GM19438 (cell line): ENCODE measurements around the gene B9D1.

Source experiments
- ATAC-seq: cut with Tn5 transposase; IDR thresholded peaks from one replicate; pipeline ENCODE4 v1.9.1; 2021; ENCODE audit warnings: low read depth; ENCODE audit not compliant: unreplicated experiment

Gene B9D1

DNA sequence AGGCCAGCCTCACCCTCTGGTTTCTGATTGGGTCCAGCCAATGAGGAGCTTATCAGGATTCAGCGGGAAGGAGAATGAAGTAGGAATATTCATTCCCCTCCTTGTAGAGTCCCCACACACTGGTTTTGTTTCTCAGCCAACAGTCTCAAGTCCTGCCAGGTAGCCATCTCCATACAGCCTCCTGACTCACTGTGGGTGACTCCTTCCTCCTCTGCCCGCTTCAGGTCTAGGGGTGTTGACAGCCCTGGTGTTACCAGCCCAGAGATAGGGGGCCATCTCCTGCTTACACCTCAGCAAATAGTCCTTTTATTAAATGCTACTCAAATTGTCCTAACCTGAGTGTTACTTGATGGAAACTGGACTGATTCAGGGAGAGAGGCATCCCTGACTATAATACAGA lies 28.4 kb upstream of the B9D1 start:
- ATAC-seq: no peak

DNA sequence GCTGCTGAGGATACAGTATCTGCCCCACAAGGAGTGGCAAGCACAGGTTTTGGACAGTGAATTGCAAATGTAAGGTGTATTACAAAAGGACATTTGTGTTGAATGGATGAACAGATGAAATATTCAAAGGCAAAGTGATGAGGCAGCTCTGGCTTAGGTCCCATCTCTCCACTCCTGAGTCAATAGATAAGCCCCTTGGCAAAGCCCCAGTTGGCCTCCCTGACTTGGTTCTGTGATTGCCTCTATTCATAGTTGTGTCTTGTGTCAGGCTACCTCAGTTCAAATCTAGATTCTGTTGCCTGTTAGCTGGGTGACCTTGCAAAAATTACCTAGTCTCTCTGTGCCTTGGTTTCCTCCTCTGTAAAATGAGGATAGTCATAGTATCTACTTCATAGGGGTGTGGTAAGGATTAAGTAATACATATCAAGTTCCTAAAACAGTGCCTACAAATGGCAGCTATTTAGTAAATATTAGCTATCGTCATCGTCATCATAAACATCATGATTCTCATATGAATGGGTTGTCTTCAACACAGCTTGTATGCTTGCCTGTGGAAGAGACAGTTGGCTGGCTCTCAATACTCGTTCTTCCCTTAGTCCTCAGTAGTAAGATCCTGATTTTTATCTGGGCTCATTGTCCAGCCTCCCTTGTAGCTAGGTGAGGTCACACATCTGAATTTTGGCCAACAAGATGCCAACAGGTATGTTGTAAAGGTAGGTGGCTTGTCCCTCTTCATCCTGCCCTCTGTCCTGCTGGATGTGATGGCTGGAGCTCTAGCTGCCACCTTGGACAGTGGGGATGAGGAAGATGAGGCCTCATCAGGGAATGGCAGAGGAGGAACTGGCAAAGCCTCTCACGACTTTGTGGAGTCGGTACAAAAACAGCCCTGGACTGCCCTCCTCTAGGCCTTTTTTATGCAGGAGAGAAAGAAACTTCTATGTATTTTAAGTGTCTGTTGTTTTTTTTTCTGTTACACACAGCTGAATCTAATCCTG lies 26.6 kb upstream of the B9D1 start:
- ATAC-seq: no peak

DNA sequence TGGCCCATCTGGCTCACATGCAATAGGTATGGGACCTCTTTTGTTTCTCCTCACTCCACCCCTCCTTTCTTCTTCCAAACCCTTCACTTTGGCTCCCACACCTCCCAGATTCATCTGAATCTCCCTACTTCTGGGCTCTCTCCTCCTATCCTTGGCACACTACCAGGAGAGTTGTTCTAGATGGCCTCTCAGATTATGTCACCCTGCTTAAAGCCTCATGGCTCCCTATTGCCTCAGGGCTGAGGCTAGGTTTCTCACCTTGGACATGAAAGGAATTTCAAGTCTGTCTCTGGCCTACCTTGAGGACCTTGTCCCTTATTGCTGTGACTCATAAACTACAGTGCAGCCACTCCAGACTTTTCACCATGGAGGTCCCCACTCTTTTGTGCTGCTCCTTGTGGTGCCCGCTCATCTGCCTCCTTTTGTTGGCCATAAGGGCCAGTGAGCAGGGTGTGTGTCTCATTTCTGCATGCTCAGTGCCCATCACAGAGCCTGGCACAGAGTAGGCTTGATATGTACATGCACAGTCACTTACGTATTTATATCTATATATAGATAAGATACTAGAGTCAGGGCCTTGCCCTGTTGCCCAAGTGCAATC lies 25.5 kb upstream of the B9D1 start:
- ATAC-seq: no peak

DNA sequence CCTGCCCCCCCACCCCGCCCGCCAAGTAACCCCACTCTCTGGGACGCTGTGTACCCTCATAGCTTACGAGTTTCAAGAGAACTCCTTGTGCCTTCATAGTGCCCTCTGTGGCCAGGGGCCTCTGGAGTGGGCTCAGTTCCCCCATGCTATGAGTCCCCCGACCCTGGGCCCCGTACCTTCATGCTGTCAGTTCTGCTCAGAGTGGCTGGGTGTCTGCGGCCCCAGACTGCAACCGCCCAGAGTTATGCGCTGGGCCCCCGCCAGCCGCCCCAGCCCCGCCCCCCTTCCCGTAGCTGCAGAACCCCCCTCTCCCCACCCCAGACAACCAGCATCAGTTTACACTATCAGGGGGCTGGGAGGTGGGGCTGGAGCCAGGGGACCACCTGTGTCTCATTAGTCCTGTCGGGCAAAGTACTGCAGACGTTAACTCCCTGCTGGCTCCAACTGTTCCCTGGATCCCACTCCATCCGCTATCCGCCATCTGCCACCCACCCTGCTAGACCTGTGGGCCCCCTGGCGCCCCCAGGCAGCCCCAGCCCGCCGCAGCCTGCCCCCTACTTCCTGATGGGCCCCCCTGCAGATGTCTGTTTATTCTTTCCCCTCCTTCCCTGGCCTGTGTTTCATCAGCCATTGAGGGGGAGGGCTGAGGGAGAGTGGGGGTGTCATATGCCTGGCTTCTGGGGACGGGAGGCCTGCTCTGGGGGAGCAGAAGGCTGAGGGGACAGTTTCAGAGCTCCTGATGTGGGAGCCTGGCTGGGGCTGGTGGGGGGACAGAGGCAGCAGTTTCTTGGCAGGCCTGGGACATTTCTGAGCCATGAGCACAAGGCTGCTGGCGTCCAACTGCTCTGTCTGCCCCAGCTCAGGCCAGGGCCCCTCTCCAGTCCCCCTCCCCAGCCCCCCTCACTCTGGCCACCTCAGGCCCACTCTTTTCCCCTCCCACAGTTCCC lies 24.7 kb upstream of the B9D1 start, which contains the start of gene MFAP4:
MFAP4 (minus strand) TSS at position 217 of the 947 bp plus-strand sequence; CDS start at position 182, 35 bp downstream.
- no peak for ATAC-seq

DNA sequence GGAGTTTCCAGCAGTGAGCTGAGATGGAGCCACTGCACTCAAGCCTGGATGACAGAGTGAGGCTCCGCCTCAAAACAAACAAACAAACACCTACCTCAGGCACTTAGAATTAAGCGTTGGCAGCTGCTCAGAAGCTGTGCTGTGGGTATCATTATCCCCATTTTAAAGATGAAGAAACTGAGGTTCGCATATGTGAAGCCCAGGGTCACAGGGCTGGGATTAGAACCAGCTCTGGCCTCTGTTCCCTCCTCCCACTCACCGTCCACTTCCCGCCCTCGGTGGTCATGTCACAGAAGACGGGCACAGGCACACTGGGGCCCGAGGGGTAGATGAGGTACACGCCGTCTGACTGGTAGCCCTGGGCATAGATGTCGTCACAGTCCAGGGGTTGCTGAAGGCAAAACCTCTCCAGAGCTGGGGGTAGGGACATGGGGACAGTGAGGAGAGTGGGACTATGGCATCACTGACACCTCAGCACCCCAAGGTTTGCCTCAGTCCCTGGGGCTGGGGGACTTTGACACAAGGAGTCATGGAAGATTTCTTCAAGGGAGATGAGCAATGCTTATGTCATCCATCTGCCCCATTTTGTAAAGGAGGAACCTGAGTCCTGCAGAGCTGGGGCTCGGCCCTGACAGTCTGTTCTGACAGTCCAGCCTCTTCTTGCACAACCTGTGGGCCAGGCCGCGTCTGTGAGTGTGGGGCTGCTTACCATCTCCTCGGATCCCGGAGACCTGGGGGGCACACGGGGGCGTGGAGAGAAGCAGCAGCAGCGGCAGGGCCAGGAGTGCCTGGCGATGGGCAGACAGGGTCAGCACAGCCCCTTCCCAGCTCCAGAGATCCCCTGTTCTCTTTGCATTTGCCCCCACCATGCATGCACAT lies 23.8 kb upstream of the B9D1 start:
- ATAC-seq: no peak

DNA sequence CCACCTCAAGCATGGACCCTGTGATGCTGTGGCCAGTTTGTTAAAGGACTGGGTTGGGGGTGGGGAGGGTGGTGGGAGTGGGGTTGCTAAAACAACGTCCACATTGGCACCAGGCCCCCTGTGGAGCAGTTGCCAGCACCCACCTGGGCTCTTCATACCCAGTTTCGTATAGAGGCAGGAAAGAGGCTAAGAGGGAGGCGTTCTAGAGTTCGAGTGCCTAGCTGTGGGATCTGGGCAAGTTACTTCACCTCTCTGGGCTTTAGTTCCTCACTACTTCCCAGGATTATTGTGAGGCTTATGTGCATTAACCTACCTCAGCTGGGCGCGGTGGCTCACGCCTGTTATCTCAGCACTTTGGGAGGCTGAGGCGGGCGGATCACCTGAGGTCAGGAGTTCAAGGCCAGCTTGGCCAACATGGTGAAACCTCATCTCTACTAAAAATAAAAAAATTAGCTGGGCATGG lies 23.0 kb upstream of the B9D1 start:
- no peak for ATAC-seq

DNA sequence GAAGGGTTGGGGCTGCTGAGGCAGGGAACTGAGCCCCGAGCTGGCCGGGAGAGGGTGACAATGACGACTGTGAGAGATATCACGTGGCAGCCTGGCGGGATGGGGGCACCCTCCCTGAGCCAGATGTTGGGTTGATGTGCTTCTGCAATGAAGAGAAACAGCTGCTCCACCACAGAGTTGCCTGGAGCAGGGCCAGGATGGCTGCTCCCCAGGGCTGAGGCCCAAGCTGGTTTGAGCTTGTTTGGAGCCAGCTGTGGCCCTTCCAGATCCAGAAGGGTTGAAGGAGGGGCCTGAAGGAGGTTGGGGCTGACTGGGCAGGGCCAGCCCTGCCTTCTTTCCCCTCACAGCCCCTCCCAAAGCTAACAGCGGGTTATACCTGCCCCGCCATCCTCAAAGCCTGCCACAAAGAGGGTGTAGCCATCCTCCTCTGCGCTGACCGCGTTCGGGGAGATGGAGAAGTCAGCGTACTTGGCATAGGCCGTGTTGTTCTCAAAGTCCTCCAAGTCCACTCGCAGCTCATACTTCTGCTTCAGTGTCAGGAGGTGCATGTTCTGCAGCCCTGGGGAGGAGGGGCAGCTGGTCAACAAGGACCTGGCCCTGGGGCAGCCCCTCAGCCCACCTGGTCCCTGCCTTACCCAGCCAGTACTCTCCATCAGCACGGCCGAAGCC lies 22.3 kb upstream of the B9D1 start:
- ATAC-seq: no peak

DNA sequence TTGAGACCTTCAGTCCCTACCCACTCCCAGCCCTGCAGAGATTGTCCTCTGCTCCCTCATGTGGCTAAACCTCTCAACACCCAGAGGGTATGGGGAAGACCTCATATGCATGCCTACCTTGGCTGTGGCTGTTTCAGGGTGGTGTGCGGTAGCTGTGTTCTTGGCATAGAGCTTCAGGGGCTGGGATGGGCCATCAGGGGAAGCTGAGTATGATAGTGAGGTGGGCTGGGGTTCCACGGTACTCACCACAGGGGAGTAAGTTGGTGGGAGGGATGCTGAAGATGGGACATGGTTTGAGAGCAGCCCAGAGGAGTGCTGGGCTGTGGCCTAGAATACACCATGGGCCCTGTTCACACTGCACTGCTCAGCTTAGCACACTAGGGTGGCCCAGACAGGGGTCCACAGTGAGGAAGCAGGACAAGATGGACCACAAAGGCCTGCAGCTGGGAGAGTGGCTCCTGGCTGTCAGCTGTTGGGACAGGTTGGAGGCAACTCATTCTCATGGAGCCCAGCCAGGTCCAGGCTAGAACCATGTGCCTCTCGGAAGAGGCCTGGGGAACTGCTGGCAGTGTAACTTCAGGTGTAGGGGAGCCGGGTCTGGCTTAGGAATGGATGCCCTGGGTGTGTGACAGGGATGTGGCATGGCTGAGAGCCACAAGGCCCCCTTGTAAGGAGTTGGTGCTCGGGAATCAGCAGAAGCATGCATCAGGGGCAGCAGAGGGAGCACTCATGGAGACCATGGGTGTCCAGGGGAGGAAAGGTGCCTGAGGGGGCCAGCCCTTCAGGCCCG lies 21.4 kb upstream of the B9D1 start:
- ATAC-seq: no peak

DNA sequence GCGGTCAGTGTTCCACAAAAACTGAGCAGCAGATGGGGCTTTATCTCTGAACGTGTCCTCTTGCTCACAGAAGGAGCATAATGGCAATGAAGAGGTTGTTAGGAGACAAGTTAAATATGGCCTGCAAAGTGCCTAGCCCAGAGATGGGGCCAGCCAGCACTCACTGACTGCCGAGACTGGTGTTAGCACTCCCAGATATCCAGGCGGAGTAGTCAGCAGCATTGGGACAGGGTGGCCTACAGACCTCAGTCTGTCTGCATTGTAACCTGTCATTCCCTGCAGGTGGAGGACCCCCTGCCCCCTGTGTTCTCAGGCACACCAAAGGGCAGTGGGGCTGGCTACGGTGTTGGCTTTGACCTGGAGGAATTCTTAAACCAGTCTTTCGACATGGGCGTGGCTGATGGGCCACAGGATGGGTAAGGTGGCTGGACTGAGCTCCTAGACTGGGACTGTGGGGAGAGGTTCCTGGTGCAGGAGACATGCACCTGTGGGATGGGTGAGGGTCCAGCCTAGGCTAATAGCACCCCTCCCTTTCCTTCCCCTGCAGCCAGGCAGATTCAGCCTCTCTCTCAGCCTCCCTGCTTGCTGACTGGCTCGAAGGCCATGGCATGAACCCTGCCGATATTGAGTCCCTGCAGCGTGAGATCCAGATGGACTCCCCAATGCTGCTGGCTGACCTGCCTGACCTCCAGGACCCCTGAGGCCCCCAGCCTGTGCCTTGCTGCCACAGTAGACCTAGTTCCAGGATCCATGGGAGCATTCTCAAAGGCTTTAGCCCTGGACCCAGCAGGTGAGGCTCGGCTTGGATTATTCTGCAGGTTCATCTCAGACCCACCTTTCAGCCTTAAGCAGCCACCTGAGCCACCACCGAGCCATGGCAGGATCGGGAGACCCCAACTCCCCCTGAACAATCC lies 20.3 kb upstream of the B9D1 start:
- no peak for ATAC-seq

DNA sequence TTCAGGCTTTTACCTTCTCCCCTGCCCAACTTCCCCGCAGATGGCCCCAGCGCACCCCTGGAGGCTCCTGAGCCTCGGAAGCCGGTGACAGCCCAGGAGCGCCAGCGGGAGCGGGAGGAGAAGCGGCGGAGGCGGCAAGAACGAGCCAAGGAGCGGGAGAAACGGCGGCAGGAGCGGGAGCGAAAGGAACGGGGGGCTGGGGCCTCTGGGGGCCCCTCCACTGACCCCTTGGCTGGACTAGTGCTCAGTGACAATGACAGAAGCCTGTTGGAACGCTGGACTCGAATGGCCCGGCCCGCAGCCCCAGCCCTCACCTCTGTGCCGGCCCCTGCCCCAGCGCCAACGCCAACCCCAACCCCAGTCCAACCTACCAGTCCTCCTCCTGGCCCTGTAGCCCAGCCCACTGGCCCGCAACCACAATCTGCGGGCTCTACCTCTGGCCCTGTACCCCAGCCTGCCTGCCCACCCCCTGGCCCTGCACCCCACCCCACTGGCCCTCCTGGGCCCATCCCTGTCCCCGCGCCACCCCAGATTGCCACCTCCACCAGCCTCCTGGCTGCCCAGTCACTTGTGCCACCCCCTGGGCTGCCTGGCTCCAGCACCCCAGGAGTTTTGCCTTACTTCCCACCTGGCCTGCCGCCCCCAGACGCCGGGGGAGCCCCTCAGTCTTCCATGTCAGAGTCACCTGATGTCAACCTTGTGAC lies 19.4 kb upstream of the B9D1 start:
- ATAC-seq: no peak

DNA sequence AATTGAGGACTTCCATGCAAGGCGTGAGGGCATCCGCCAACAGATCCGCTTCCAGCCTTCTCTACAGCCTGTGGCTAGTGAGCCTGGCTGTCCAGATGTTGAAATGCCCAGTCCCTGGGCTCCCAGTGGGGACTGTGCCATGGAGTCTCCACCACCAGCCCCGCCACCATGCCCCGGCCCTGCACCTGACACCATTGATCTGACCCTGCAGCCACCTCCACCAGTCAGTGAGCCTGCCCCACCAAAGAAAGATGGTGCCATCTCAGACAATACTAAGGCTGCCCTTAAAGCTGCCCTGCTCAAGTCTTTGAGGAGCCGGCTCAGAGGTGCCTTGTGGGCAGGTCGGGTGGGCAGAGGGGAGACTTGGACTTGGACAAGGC lies 18.8 kb upstream of the B9D1 start:
- ATAC-seq: no peak

DNA sequence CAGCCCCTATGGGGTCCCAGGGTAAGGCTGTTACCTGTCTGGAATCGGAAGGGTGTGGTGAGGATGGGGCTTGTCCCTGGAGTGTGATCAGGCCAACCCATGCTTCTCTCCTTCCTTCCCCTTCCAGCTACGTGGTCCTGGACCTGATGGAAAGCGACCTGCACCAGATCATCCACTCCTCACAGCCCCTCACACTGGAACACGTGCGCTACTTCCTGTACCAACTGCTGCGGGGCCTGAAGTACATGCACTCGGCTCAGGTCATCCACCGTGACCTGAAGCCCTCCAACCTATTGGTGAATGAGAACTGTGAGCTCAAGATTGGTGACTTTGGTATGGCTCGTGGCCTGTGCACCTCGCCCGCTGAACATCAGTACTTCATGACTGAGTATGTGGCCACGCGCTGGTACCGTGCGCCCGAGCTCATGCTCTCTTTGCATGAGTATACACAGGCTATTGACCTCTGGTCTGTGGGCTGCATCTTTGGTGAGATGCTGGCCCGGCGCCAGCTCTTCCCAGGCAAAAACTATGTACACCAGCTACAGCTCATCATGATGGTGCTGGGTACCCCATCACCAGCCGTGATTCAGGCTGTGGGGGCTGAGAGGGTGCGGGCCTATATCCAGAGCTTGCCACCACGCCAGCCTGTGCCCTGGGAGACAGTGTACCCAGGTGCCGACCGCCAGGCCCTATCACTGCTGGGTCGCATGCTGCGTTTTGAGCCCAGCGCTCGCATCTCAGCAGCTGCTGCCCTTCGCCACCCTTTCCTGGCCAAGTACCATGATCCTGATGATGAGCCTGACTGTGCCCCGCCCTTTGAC lies 18.2 kb upstream of the B9D1 start:
- ATAC-seq: no peak

DNA sequence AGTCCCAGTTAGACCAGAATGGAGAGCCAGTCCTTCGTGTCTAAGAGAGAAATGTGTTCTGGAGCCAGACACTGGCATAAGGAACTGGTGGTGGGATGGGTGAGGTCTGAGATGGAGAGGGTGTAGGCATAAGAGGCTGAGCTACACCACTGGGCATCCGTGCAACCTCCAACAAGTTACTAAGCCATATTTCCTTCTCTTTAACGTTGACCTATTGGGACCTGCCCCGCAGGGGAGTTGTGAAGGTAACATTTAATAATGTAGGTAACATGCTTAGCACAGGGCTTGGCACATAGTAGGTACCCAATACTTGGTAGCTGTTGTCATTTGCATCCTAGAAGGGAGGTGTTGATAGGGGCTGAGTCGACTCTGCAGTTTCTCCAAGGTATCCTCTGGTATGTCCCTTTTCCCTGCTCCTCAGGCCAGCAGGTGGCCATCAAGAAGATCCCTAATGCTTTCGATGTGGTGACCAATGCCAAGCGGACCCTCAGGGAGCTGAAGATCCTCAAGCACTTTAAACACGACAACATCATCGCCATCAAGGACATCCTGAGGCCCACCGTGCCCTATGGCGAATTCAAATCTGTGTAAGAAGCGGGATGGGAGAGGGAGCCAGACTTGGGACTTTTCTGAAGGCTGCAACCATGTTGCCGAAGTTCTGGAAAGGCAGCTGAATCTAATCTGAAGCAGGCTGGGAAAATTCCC lies 17.0 kb upstream of the B9D1 start:
- no peak for ATAC-seq

DNA sequence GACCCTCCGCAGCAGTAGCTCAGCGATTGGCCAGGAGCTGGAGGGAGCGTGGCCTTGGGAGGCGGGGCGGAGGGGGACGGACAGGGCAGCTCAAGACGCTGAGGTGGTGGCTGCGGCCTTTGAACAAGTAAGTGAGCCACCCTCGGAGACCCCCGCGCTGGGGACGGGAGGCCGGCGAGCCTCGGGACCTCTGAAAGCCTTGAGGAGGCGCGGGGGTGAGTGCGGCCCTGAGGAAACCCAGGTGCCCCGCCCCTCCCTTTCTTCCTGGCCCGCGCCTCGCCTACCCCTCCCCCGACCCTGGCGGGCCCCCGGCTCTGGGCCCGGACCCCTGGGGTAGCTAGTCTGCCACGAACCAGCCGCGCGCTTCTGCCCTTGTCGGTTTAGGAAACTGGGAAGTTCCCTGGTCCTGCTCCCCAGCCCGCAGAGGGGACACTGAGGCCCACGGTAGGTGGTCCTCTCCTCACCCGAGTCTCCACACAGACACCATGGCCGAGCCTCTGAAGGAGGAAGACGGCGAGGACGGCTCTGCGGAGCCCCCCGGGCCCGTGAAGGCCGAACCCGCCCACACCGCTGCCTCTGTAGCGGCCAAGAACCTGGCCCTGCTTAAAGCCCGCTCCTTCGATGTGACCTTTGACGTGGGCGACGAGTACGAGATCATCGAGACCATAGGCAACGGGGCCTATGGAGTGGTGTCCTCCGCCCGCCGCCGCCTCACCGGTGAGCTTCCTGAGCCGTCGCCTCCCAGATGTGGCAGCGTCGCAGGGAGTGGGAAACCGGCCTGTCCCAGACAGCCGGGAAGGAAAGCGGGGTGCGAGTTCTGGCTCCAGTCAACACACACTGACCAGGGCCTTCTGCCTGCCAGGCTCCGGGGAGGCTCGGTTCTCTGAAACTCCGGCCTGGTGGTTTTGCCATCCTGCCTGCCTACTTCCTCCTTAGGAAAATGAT lies 16.2 kb upstream of the B9D1 start, which contains the start of gene MAPK7:
MAPK7 (plus strand) TSS at position 83 of the 945 bp plus-strand sequence; CDS start at position 486, 403 bp downstream.
- ATAC-seq: peak; percentile 5
